Activated CD4-positive, alpha-beta T cell treated with anti-CD3 and anti-CD28 coated beads for 4 hours (primary cell): ENCODE measurements around the gene RERG.
"Not testable (repeated sequence)": the region's sequence is repeated elsewhere in the genome, so short reads cannot be mapped to it uniquely, and the experiment has no call there.

Source experiments
- DNase-seq, 2 donors: peaks; one replicate each; pipeline ENCODE4 v3.0.0-alpha.2; 2020

The RERG gene

DNA sequence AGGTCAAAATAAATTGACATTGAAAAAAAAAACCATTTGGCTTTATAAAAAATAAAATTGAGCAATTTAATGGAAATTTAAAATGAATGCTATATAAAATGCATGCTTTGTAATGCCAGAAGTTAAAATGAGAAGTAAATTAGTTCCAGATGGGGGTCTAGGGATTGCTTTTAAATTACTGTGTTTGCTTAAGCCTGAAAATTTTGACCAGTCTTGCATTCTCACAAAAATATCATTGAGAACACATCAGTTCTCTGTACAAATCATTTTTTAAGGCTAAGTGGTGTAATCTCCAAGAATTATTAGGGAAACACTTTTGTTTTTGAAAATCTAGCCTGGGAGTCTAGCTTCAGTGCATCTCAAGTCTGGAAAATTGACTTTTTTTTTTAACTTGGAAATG is 90.7 kb downstream of the RERG start:
- DNase-seq: no peak

DNA sequence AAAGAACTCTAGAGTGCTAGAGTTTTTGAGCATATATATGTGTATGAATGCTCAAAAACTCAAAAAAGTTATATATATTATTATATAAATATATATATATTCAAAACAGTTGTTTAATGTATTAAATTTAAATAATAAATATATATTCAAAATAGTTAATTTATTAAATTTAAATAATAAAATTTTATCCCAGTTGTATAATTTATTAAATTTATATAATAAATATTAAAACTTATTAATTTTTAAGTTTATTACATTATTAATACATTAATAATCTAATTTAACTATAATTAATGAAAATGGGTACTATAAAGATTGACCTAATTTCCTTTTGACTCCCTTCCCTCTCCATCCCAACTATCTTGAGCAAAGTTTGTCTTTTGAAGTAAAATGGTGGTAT is 97.8 kb downstream of the RERG start:
- DNase-seq: no peak

DNA sequence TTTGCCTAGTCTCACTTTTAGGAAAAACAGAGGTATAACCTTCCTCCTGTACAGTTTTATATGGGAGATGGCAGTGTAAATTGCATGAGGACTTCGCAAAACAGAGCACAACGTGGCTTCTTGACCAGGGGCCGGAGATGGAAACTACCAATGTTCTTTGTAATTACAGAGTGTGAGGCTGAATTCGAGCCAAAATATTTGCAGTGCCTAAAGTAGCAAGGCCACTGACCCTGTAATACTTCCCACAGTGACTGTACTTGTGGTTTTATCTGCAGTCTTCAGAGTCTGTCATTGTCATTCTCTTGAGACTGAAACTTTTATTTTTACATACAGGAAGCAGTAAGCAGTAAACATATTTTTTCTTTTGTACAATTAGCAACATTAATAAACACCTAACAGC is 98.9 kb downstream of the RERG start:
- DNase-seq: no peak

DNA sequence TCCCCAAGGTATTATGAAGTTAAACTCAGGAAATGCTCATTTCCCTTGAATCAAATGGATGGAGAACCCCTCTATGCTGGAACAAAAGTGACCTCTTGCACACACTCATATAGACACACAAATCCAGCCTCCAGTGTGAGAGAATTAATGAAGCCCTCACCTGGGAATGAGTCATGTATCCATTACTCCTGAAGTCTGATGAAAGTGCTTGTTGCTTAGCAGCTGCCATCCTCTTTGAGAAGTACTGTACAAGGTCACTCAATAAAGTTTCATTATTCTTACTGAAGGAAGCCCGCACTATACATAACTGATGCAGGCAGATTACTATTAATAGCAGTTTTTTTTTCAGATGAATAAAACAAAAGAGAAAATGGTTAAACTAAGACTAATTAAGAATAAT is 102.3 kb downstream of the RERG start:
- no peak for DNase-seq

DNA sequence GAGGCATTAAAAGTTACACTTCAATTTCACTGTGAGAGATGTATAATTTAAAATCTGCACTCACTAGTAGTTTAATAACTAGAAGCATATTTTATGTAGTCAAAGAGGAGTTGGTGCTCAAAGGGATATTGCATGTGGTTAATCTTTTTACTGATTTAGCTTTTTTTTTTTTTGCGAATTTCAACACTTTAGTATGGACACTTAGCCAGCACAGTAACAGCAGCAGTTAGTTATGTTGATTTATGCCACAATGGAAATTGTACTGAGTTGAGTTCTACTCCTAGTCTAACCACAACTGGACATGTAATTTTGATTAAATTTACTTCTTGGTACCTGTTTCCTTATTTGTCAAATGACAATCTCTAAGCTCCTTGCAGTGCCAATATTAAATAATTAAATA is 104.2 kb downstream of the RERG start:
- DNase-seq: no peak

DNA sequence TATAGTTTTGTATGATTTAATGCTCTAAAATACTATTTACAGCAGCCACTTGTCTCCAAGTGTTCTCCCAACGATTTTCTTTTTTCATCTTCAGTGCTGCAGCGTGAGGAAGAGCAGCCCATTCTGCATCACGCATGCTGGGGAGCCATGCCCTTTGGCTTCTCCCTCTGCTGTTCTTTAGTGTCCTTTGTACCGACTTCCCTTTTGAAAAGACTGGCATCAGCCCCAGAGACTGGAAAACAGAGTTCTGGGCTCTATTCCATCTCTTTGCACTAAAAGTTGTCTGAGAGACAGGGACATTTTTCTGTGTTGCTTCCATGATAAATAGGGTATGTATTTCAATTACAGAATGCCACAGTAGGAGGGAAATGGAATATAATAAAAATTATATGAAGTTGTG is 105.1 kb downstream of the RERG start:
- DNase-seq: no peak

DNA sequence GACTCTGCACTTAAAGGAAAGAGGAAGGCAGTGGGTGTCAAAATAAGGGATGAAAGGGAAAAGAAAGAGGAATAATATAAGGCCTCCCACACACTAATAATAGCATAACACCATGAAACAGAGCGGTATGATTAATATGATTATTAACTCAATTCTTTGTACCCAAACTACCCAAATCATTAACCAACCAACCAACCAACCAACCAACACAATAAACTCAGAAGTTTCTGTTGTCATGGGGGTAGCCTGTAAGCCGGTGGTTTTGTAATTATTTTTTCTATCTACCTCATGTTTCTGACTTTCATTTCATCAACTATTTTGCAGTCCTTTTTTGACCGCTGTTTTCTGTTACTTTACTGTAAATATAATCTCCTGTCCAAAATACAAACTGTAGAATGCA is 105.8 kb downstream of the RERG start:
- DNase-seq: no peak

DNA sequence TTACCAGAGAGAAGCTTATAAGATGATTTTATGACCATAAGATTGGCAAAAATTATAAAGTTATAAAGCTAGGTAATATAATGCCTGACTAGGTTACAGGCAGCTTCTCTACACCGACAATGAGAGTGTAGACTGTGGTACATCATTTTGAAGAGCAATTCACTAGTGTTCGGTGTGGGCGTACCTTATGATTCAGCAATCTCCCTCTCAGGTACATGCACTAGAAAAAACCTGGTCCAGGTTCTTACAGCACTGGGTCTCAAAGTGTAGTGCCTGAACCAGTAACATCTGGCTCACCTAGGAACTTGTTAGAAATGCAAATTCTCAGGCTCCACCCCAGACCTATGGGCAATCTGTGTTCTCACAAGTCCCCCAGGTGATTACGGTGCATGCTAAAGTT is 106.7 kb downstream of the RERG start:
- no peak for DNase-seq

DNA sequence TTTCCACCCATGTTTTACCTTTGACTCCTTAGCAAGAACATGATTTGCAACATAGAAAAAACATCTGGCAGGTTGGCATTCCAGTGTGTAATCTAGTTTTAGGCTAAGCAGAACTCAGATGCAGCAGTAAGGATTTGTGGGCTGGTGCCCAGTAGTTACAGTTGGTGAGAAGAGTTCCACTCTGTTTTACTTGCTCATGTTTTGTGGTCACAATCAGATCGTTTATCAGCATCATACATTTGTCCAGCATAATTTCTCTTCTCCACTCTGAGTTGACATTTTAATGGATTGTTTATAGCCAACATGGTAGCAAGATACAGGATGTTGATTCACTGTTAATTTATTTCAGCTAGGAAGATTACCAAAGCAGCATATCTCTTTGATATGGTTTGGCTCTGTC is 128.4 kb downstream of the RERG start:
- no peak for DNase-seq

DNA sequence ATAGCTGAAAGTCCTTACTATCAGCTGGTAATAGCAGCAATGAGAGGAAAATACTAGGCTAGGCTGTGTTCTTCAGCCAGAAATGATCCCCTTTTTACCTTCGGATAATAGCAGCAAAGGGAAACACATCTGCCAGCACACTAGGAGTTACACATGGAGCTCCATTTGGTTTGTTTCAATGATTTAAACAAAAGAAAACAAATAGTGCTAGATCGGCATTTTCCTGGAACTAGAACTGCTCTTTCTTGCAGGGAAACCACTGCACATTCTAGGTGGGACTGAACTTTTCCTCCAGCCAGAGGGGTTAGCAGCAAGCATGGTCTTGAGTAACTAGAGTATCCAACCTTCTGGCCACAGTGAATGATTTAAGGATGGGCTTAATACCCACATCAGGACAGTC is 130.8 kb downstream of the RERG start:
- DNase-seq: no peak

DNA sequence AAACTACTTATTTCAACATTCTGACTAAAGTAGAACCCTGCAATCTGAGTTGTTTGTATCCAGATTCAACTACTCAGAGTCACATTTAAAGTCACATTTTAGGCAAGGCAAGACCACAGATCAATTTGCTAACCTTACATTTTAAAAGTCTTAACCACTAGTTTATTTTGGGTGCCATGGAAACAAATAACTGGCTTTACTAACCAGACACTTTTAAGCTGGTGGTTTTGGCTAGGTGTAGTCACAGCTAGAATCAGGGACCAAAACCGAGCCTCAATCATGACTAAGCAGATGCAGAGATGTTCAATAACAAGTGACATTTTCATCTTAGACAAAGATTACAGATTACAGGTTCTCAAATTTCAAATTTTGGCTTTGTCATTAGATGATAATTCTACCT is 133.1 kb downstream of the RERG start:
- DNase-seq: no peak

DNA sequence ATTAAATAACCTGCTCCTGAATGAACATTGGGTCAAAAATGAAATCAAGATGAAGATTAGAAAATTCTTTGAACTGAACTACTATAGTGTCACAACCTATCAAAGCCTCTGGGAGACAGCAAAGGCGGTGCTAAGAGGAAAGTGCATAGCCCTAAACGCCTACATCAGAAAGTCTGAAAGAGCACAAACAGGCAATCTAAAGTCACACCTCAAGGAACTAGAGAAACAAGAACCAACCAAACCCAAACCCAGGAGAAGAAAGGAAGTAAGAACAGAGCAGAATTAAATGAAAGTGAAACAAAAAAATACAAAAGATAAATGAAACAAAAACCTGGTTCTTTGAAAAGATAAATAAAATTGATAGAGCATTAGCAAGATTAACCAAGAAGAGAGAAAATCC is 143.5 kb downstream of the RERG start:
- DNase-seq: not testable (repeated sequence)

DNA sequence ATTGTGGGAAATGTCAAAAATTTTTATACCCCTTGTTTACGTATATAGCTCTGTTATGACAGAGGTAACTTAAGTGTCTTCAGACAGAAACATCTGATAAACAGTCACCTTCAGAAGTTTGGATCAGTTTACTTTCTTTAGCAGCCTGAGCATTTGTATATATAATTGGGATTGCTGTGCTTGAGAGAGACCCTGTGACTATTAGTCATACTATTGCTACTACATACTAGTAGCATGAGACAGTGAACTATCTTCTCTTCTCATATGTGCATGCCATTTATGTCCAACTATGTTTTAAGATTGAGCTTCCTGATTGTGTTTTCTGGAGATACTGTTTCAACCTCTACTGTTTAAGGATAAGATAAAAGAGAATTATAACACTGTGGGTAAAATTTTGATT is 146.9 kb downstream of the RERG start:
- DNase-seq: no peak

DNA sequence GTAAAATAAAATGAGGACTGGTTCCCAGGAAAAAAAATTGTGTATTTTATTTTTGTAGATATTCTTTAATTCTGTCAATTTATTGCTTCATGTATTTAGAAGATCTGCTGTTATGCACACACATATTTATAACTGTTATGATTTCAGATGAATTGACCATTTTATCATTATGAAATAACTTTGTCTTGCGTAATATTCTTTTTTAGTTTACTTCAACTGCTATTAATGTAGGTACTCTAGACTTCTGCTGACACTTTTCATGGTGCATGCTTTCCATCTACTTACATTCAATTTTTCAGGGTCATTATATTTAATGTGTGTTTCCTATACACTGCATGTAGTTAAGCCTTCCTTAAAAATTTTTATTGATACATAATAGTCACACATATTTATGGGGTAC is 162.1 kb downstream of the RERG start:
- no peak for DNase-seq
